HG03135 (cell line): ENCODE data around the gene FZD4.
A peak's percentile ranks its signal among the peaks of the same experiment; 100 is the strongest.
"Not testable (repeated sequence)": the region's sequence is repeated elsewhere in the genome, so short reads cannot be mapped to it uniquely, and the experiment has no call there.

ENCODE experiments used
- ATAC-seq: cut with Tn5 transposase; IDR thresholded peaks from one replicate; pipeline ENCODE4 v1.9.1; 2021; ENCODE audit warnings: mild to moderate bottlenecking, moderate library complexity; ENCODE audit not compliant: unreplicated experiment

FZD4 gene

GRCh38 chr11:86977441-86978050 is 22.4 kb upstream of the FZD4 start:
- no peak for ATAC-seq

GRCh38 chr11:86972734-86973133 is 17.5 kb upstream of the FZD4 start:
- no peak for ATAC-seq

GRCh38 chr11:86969258-86969657 is 14.1 kb upstream of the FZD4 start:
- ATAC-seq: no peak

GRCh38 chr11:86967601-86968000 is 12.4 kb upstream of the FZD4 start:
- ATAC-seq: not testable (repeated sequence)

- ATAC-seq: no peak
Measured at GRCh38 chr11:86957976-86958646, 2.9 kb upstream of the FZD4 start.

- ATAC-seq: no peak
Measured at GRCh38 chr11:86956905-86957195, 1.7 kb upstream of the FZD4 start.

GRCh38 chr11:86955111-86955360 is 159 bp downstream of the FZD4 start:
- no peak for ATAC-seq

GRCh38 chr11:86954269-86955110 is 705 bp downstream of the FZD4 start:
- peak; percentile 15 for ATAC-seq

- no peak for ATAC-seq
Measured at GRCh38 chr11:86952221-86952875, 2.8 kb downstream of the FZD4 start.

GRCh38 chr11:86951706-86952105 is 3.5 kb downstream of the FZD4 start:
- no peak for ATAC-seq

- ATAC-seq: no peak
Measured at GRCh38 chr11:86950661-86950995, 4.6 kb downstream of the FZD4 start.

GRCh38 chr11:86949995-86950660 is 5.1 kb downstream of the FZD4 start:
- ATAC-seq: no peak

GRCh38 chr11:86948733-86949132 is 6.5 kb downstream of the FZD4 start:
- ATAC-seq: no peak

- ATAC-seq: no peak
Measured at GRCh38 chr11:86947541-86947940, 7.7 kb downstream of the FZD4 start.

- ATAC-seq: not testable (repeated sequence)
Measured at GRCh38 chr11:86943505-86943904, 11.7 kb downstream of the FZD4 start.

- ATAC-seq: no peak
Measured at GRCh38 chr11:86941871-86942599, 13.2 kb downstream of the FZD4 start.

GRCh38 chr11:86941077-86941870 is 13.9 kb downstream of the FZD4 start:
- no peak for ATAC-seq

GRCh38 chr11:86940122-86940777 is 14.9 kb downstream of the FZD4 start:
- ATAC-seq: no peak
